SKM-1 (cell line): ENCODE data around the gene NFE2L2.
"Not testable (repeated sequence)": the region's sequence is repeated elsewhere in the genome, so short reads cannot be mapped to it uniquely, and the experiment has no call there.

Source experiments
- DNase-seq: peaks from one replicate; lab custom pipeline; 2025; ENCODE audit not compliant: unreplicated experiment; lab: John Stamatoyannopoulos, UW

NFE2L2 gene

GRCh38 chr2:177264693-177265587 lies at the start of gene NFE2L2:
Gene NFE2L2, minus strand, starts transcription at chr2:177264727. Its CDS starts 151 bp downstream, at chr2:177264576.
- DNase-seq, result peak; percentile 72

- no peak for DNase-seq
Measured at GRCh38 chr2:177314194-177314593, 49.7 kb upstream of the NFE2L2 start.

DNA sequence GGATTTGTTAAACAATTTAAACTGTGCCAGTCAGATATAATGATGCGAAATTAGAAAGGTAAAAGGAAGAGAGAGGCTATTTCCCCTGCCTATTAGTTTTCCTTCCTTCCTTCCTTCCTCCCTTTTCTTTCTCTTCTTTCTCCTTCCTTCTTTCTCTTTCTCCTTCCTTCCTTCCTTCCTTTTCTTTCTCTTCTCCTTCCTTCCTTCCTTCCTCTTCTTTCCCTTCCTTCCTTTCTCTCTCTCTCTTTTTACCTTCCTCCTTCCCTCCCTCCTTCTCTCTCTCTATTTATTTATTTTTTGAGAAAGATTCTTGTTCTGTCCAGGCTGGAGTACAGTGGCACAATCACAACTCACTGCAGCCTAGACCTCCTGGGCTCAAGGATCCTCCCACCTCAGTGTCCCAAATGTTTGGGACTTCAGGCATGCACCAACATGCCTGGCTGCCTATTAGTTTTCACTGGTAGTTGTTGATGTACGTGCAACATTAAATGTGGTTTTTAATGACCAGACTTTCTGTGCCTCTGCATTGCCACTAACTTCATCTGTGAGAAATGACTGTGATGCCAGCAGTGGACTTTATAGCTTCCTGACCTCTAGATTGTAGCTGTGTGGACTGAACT lies 48.7 kb upstream of the NFE2L2 start:
- DNase-seq, result no peak

- DNase-seq, result no peak
Measured at GRCh38 chr2:177312562-177312961, 48.0 kb upstream of the NFE2L2 start.

GRCh38 chr2:177309672-177310309 lies 45.3 kb upstream of the NFE2L2 start:
- not testable (repeated sequence) for DNase-seq

DNA sequence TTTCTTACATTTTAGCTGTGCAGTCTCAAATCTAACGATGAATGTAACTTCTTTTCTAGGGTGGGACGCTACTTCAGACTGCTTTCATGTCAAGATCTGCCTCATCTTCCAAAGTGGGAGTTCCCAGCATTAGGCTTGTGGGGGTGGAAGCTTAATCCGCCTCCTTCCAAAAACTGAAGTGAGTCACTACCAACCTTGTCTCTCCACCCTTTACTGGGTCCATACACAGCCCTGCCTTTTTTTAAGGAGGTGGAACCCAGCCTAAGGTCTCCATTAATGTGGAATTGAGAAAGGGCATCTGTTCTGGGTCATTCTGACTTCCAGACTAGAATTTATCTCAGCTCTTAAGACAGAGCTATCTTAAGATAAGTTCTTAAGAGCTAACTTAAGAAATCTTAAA lies 42.0 kb upstream of the NFE2L2 start:
- no peak for DNase-seq

- no peak for DNase-seq
Measured at GRCh38 chr2:177303939-177304338, 39.4 kb upstream of the NFE2L2 start.

GRCh38 chr2:177302552-177302951 lies 38.0 kb upstream of the NFE2L2 start:
- DNase-seq, result no peak

DNA sequence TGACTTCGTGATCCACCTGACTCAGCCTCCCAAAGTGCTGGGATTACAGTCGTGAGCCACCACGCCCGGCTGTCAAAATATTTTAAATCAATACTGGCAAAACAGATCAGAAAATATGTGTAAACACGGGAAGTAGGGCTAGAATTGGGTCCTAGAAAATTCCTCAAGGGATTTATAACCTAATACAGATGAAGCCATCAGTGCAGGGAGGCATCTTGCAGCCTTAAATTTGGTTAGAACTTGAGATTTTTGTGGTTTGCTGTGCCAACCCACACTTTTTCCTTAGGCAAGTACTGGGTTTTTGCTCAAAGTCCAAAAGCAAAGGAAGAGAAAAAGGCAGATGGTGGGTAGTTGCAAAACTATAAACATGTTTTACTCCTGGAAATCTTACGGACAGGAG lies 33.7 kb upstream of the NFE2L2 start:
- no peak for DNase-seq

GRCh38 chr2:177296040-177296439 lies 31.5 kb upstream of the NFE2L2 start:
- DNase-seq, result no peak

DNA sequence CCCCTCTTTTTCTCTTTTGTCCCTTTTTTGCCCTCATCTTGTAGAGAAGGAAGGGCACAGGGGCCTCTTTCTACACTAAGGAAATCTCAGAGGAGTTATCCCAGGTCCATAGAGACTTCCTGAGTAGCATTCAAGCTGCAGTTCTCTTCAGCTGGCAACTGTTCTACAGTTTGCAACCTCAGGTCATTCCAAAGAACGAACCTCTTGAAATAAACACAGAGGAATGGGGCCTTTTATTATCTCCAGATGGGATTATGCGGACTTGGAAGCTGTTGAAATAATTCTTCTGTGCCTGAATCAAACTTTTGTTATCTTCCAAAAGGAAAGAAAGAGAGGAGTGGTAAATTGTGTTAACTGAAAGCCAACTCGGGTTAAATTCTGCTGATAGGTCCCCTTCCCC lies 31.0 kb upstream of the NFE2L2 start:
- no peak for DNase-seq

- DNase-seq, result no peak
Measured at GRCh38 chr2:177291701-177292100, 27.2 kb upstream of the NFE2L2 start.

DNA sequence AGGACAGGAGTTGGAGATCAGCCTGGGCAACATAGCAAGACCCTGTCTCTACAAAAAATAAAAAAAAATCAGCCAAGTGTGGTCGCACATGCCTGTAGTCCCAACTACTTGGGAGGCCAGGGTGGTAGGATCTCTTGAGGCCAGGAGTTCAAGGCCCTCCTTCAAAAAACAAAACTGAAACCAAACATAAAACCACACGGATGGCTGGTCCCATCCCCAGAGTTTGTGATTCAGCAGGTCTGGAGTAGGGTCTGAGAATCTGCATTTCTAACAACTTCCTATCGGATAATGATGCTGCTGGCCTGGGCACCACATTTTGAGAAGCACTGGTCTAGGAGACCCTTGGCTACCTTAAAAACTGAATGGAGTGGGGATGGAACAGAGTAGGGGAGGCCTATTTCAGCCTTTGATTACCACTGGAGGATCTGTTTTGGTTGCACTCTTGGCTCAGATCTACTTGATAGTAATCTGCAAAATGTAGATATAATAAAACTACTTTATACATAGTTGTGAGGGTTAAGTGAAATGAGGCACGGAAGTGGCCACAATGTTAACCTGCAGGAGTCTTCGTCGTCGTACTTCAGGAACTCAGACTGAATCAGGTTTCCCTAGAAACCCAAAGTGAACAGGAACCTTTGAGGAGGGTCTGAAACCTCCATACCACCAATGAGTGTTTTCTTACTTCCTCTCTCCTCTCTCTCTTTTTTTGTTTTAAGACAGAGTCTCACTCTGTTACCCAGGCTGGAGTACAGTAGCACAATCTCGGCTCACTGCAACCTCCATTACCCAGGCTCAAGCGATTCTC lies 25.5 kb upstream of the NFE2L2 start:
- DNase-seq, result no peak

- DNase-seq, result no peak
Measured at GRCh38 chr2:177287814-177288213, 23.3 kb upstream of the NFE2L2 start.

DNA sequence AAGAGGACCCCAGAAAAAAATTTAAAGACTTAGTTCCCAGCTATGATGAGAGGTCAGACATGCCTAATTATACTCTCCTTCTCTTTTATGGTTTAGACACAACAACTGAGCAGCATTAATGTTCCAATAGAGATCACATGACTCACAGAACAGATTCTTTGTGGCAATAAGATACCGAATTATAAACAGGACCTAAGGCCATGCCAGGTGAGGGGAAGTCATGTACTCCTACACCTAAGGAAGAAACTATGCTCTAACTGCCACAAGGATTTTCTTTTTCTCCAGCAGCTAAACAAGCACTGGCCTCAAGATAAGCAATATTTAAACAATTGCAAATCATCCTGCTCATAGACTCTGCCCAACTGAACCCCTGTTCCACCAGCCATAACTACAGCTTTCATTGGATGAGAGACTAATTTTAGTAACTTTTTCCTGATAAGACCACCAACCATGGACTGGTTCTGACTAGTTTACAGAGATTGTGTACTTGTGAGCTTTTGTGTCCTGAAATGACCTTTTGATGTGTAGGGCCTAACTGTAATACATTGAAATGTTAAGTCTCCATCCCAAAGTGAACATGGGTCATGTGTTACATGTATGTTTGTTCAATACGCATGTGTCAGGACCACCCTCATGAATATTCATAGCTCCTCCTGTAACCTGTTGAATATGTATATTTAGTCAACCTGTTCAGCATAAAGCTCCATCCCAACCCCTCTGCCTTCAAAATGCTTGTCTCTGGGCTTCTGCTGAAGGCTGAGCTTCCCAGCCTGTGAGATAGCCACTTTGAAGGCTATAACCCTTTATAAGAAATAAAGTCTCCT lies 21.6 kb upstream of the NFE2L2 start:
- DNase-seq, result no peak

- no peak for DNase-seq
Measured at GRCh38 chr2:177284531-177284930, 20.0 kb upstream of the NFE2L2 start.

DNA sequence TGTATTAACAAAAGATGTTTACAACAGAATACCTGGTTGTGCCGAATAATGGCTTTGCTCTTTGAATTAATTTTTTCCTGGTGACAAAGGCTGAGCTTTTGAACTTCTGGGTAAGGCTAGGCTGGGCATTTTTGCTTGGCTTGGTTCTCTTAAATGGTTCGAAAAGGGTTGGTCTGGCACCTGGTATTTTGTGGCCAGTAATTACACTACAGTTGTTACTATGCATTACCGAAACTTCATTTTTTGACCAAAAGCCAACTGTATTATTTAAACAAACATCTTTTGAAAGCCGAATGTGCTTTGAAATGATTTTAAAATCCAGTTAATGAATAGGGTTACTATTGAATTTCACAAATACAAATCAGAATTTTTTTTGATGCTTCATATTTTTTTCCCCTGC lies 19.4 kb upstream of the NFE2L2 start:
- DNase-seq, result no peak

GRCh38 chr2:177282787-177283572 lies 18.5 kb upstream of the NFE2L2 start:
- DNase-seq, result no peak

- no peak for DNase-seq
Measured at GRCh38 chr2:177282181-177282641, 17.7 kb upstream of the NFE2L2 start.
